Measurements from ENCODE around the gene NACAD.
"Not testable (repeated sequence)": the region's sequence is repeated elsewhere in the genome, so short reads cannot be mapped to it uniquely, and the experiment has no call there.

Gene NACAD

DNA sequence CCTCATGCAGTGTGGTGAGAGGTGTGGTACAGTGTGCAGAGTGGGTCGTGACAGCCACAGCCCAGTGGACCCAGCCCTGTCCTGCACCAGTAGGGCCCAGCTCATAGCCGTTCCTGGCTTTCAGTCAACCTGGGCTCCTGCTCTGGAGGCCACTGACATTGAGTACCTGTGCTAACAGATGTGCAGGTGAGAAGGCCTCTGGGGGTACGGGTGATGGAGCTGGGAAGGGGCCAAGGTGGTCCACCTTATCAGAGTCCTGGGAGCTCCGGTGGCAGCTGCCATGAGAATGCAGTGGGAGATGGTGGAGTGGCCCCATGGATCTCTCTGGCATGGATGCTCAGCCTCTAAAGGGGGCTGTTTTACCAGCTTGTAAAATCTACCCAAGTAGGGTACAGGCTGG, 28.8 kb upstream of the NACAD start:
- no peak for DNase-seq (ENCODE audit: low read depth)

DNA sequence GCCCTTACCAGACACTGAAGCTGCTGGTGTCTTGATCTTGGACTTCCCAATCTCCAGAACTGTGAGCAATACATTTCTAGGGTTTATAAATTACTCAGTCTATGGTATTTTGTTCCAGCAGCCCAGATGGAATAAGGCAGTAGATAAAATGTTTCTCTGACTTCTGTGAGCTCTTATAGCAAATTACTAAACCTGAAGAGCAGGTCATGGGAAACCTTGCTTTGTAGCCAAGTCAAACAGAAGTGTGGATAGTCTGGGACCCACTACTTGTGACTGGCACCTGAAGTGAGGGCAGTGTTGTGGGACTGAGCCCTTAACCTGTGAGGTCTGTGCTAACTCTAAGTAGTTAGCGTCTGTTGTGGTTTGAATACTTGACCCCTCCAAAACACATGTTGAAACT, 27.3 kb upstream of the NACAD start:
- no peak for DNase-seq (ENCODE audit: low read depth)

DNA sequence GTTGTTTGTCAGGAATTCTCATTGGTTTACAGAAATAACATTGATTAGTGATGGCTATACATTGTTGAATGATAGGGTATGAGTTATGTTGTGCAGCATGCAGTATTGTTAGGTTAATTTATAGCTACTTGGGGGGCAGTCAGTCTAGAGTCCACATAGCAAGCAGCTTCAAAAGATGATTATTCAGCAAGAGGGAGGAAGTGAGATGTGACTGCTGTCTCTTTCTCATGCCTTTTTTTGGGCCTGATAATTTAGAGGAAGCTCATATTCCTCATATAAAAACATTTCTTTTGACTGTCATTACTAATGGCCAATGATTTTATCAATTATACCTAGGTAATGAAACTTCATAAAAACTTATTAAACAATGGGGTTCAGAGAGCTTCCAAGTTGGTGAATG, 26.2 kb upstream of the NACAD start:
- no peak for DNase-seq (ENCODE audit: low read depth)

GRCh38 chr7:45114257-45114656, 25.5 kb upstream of the NACAD start:
- DNase-seq (ENCODE audit: low read depth) = not testable (repeated sequence)

- DNase-seq (ENCODE audit: low read depth) = no peak
Measured at GRCh38 chr7:45112648-45113047, 23.9 kb upstream of the NACAD start.

DNA sequence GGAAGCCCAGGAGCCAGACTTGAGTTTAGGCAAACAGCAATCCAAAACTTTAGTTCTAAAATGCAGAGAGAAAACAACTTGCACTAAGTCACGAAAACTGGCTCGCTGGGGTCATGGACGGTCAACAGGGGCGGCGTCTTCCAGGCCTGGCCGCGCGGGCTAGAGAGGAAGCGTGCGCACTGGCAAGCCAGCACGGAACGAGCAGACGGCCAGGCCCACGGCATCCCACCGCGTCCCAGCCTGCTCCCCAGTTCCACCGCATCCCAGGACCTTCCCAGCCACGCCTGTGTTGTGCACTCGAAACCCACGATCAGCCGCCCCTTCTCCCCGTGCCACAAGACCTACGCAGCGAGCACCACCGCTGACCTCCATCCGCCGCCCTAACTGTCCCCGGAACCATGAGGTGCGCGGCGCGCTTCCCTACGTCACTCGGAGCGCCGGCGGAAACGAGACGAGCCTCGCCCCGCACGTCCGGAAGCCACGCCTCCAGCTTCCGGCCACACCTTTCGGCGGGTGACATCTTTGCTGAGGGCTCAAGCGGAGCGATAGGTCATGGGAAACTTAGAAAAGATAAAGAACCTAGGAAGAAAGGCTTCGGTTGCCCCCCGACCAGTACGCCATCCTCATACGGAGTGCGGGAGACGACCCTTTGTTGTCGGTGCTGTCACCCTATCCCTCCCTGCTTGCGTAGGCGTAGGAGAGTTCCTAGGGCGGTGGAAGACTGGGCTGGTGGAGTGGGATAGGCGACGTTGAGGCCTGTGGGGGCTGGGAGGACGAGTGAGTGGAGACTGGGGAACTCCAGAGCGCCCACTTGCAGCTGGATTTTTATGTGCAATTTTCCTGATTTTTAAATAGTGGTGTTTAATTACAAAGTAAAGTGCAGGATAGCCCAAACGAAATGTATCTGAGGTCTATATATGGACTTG, 22.8 kb upstream of the NACAD start, which contains the start of gene TBRG4:
Gene TBRG4 (minus strand): TSS at position 400 of the 926 bp plus-strand sequence. CDS start 2,460 bp downstream, outside the sequence.
- DNase-seq (ENCODE audit: low read depth) = peak; percentile 97

DNA sequence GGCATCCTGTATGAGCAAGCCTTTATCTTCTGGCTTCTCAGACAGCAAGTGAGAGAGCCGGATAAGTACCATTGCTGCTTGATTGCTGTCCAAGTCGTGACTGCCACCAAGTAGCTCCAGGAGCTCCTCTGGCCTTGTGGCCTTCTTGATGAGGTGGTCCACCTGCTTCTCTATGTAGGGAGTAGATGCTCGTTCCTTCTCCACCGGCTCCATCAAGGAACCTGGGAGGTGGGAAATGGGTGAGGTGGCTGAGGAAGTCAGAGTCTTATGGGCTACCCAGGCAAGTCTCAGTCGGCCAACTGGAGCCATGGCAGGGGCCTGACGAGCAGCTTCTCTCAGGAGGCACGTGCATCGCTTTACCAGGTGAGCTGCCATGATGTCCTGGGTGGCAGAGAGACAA, 20.1 kb upstream of the NACAD start:
- DNase-seq (ENCODE audit: low read depth) = no peak

DNA sequence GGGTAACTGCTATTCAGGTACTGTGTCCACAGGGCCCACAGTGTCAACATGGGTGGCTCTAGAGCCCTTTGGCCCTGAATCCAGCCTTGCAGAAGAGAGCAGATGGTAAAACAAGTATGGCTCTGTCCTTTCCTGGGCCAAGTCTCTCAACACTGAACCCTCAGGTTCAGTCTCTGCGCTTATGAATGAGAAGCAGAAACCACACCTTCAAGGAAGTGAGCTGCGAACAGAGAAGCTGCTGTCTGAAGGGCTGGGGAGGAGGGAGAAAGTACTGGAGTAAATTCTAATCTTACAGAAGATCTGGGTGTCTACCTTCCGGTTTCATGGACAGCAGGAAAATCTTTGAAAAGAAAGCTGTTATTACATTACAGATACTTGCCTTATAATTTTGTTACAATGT, 18.6 kb upstream of the NACAD start:
- no peak for DNase-seq (ENCODE audit: low read depth)

- DNase-seq (ENCODE audit: low read depth) = no peak
Measured at GRCh38 chr7:45106820-45107219, 18.1 kb upstream of the NACAD start.

GRCh38 chr7:45105588-45106188, 16.9 kb upstream of the NACAD start:
- no peak for DNase-seq (ENCODE audit: low read depth)

- no peak for DNase-seq (ENCODE audit: low read depth)
Measured at GRCh38 chr7:45104844-45105587, 16.2 kb upstream of the NACAD start.

DNA sequence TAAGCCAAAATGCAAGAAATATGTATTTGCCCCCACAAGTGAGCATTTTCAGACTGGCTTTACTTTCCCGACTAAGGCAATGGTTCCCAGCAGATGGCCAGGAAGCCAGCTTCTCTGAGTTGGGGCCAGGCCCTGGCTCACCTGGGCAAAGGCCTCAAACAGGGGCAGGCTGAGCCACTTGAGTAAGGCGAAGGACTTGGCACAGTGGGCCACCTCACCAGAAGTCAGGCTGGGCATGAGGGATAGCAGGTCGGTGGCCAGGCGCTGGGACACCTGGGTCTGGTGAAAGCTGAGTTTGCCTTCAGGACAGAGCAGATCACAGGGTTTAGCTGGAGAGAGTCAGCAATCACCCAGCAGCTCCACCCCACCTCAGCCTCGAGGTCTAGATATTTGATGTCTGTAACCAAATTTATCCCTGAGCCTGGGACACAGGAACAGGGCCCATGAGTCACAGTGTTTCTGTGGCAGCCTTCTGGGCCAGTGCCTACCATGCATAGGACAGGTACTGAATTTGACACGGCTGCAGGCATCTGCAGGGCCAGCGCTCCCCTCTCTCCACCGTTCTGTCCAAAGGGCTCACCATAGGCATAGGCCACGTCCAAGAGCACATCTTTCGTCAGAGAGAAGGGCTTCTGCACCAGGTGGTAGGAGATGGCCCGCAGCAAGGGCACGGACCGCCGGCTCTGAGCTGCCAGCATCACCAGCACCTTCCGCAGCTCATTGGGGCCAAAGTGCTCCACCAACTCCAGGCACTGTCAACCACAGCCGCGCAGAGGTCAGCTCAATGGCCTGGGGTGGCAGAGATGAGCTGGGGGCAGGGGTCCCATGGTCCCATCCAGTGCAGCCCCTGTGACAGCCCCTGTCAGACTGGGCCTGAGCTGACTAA, 15.4 kb upstream of the NACAD start:
- DNase-seq (ENCODE audit: low read depth) = no peak

DNA sequence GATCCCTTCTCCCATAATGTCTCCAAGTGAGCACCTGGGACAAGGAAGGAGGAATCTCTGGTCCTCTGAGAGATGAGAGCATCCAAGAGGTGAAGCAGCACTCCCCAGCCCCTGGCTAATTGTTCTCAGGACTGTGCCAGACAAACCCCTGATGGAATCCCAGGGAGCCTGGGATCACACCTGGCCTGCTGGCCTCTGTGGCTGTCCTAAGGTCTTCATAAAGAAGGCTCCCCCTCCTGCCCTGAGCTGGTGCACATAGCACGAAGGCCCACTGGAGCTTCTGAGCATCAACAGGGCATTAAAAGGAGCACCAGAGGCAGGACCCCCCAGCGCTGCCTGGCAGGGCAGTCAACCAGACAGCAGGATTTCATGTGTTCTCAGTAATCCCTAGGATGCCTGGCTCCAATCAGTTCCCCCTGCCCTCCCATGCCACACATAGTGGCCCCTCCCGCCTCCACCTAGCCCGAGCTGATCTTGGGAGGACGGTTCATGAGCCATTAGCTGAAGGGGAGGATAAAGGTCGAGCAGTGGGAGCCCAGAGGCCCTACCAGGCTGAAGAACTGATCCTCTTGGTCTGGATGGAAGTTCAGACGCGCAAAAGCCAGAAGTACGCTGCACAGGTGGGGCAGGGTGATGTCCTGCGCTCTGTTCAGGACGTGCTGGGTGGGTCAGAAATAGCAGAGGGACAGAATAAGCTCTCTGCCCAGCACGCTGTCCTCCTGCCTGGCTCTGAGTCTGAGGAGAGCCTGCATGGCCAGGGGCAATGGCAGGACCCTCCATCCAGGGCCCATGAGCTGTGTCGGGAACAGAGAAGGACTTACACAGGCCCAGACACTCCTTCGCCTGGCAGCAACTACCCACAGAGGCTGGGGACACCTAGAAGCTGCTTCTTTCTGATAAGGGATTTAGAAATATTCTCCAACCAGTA, 14.3 kb upstream of the NACAD start:
- DNase-seq (ENCODE audit: low read depth) = no peak

DNA sequence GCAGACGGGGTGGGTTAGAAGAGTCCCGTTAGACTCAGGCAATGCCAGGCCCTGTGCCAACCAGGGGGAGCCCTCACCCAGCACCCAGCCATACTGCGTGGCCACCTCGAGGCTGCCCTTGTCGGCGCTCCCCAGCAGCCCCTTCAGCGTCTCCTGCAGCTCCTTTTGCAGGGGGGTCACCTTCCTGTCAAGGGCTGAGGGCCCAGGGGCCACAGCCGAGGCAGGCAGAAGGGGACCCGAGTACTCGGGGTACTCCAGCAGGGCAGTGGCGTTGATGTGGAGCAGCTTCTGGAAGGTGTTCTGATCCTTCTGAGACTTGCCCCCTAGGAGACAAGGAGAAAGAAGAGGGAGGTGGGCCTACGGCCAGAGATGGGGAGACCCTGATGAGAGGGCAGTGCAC, 13.0 kb upstream of the NACAD start:
- DNase-seq (ENCODE audit: low read depth) = no peak

DNA sequence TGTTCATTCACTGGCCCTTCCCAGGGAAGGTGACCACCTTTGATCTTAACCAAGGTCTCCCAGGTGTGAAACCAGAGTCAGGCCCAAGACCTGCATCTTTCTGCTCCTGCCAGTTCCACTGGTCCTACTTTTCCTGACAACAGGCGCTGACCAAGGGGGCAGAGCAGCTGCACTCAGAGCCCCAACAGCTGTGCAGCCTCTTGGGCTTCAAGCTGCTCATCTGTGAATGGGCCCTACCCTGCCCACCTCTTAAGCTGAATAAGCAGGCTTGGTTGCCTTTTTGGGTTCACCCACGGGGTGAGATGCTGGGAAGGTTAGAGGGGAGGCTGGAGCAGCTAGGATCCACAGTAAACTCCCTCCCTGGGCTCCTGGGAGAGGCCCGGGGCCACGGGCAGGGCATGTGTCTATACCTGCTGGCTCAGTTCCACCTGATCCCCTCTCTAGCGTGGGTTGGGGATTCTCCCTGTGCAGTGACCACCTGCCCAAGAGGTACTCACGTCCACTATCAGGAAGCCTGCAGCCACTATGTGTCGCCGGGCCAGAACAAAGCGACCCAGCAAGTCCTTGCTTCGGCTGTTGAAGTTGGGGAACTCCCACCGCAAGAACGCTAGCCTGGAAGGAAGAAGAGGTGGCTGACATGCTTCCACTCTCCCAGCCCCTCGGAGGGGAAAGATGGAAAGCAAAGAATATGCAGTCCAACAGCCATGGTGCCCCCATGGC, 12.2 kb upstream of the NACAD start:
- no peak for DNase-seq (ENCODE audit: low read depth)

GRCh38 chr7:45099891-45100760, 11.4 kb upstream of the NACAD start:
- no peak for DNase-seq (ENCODE audit: low read depth)

GRCh38 chr7:45098983-45099839, 10.4 kb upstream of the NACAD start:
- no peak for DNase-seq (ENCODE audit: low read depth)

DNA sequence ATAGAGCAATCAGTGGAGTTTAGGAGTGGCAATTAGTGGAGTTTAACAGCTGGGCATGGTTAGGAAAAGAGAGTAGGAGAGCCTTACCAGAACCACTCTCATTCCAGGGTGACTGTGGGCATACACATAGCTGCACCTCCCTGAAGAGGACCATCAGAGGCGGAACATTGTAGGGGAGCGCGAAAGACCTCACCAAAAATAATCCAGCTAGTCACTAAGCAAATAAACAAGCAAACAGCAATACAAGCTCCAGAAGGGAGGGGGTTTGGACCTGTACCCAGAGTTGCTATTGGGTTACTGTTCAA, 4.1 kb upstream of the NACAD start:
- DNase-seq (ENCODE audit: low read depth) = no peak
